ACC112 (cell line): ENCODE results near the gene SOWAHC.
A peak's percentile ranks its signal among the peaks of the same experiment; 100 is the strongest.
"Not testable (repeated sequence)": the region's sequence is repeated elsewhere in the genome, so short reads cannot be mapped to it uniquely, and the experiment has no call there.

ENCODE experiments used
- H2AFZ ChIP-seq: fragments of 200-600 bp; sonication (generic); one replicate; pipeline ENCODE4 v1.6.0; 2017; ENCODE audit warnings: antibody characterized with exemption, low read length; ENCODE audit not compliant: unreplicated experiment
- H3K27ac ChIP-seq: fragments of 200-600 bp; sonication (generic); 2 replicates; pipeline ENCODE4 v1.5.1; 2014; ENCODE audit warnings: low read depth, mild to moderate bottlenecking, antibody characterized with exemption, low read length, moderate library complexity
- H3K27me3 ChIP-seq: fragments of 200-600 bp; sonication (generic); 2 replicates; pipeline ENCODE4 v1.6.1; 2014; ENCODE audit warnings: mild to moderate bottlenecking, antibody characterized with exemption, low read length, moderate library complexity, mixed read lengths; ENCODE audit not compliant: insufficient read depth
- H3K36me3 ChIP-seq: fragments of 200-600 bp; sonication (generic); 2 replicates; pipeline ENCODE4 v1.6.1; 2016; ENCODE audit warnings: mild to moderate bottlenecking, antibody characterized with exemption, low read length, moderate library complexity, mixed read lengths; ENCODE audit not compliant: insufficient read depth
- H3K4me1 ChIP-seq: fragments of 200-600 bp; sonication (generic); one replicate; pipeline ENCODE4 v1.6.1; 2016; ENCODE audit warnings: low read length, mixed read lengths; ENCODE audit not compliant: insufficient read depth, unreplicated experiment, control insufficient read depth
- H3K4me3 ChIP-seq: fragments of 200-600 bp; sonication (generic); 2 replicates; pipeline ENCODE4 v1.5.1; 2014; ENCODE audit warnings: mild to moderate bottlenecking, low read depth, low read length
- H3K79me2 ChIP-seq: fragments of 200-600 bp; sonication (generic); one replicate; pipeline ENCODE4 v1.6.0; 2016; ENCODE audit warnings: low read length; ENCODE audit not compliant: control insufficient read depth, unreplicated experiment, insufficient read depth

The SOWAHC gene

DNA sequence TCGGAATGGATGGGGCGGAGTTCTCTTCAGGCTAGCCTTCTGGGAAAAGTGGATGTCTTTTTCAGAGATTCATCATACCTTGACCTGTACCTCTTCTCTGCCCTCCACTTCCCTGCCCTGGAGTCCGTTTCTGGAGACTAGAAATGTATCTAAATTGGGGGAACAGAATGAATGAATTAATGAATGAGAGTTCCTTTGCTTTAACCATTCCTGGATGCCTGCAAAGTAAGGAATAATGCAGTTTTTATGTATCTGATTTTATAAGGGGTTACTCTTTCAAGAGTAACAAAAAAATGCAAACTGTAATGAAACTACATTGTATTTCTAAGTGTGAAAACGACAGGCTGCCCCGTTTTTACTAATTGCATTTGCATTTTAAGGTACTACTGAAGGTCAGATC lies 2.0 kb downstream of the SOWAHC start:
- Histone ChIP-seq H3K79me2 (peaks cover 41% of the 10 kb centered on the region), H3K36me3 (no peaks in the 10 kb centered on the region), H3K4me3 (peak overlapping the region; percentile 96), H3K27me3 (no peaks in the 10 kb centered on the region), H3K27ac (no peak overlapping the region), H2AFZ (no peak overlapping the region), H3K4me1 (peaks cover 21% of the 10 kb centered on the region)

DNA sequence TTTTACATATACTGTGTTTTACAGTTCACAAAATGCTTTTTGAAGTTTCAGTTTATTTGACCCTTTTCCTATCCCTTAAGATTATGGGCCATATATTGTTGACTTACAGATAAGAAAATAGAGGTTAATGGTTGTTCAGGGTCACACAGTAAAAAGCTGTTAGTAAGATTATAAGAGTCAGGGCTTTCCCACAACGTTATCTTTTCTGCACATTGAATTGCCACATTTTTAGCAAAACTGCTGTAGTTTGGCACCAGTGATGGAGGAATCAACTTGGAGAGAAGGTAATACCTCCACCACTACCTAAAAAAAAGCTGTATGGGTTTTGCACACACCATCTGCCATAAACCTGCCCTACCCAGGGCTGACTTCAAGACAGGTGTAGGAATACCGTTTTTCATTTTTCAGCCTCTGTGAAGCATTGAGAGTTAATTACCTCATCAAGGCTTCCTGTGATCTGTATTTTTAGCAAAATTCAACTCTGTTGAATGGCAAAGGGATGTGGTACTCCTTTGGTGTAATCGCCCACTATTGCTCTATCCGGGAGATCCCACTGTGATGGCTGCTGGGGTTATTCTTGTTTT lies 5.0 kb downstream of the SOWAHC start:
- no peak overlapping the region for H3K4me3 ChIP-seq
- peaks cover 11% of the 10 kb centered on the region for H3K27me3 ChIP-seq
- H3K4me1 ChIP-seq = peaks cover 9% of the 10 kb centered on the region
- no peak overlapping the region for H3K27ac ChIP-seq
- H3K79me2 ChIP-seq = peaks cover 19% of the 10 kb centered on the region
- H3K36me3 ChIP-seq = no peaks in the 10 kb centered on the region
- H2AFZ ChIP-seq = no peak overlapping the region

DNA sequence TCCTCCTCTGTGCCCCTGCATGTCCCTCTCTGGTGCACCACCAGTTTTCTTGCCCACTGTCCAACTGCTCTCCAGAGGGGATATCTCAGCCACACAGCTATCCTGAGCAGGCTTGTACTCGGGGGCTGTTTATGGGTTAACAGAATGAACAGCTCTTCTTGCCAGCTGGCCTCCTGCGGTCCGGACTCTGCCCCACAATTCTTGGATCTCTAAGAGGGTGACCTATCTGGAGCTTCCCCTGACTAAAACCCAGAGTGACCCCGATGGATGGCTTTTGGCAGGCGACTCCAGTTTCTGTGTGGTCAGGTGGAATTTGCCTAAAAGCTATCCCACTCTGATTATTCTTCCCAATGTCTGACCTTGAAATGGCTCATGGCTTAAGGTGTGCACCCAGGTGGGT lies 9.1 kb downstream of the SOWAHC start:
- Histone ChIP-seq H2AFZ (no peak overlapping the region), H3K4me1 (no peaks in the 10 kb centered on the region), H3K27ac (no peak overlapping the region), H3K27me3 (peaks cover 11% of the 10 kb centered on the region), H3K36me3 (no peaks in the 10 kb centered on the region), H3K79me2 (no peaks in the 10 kb centered on the region), H3K4me3 (no peak overlapping the region)

- Histone ChIP-seq H3K4me1 (no peaks in the 10 kb centered on the region), H3K4me3 (no peak overlapping the region), H3K27me3 (peaks cover 11% of the 10 kb centered on the region), H3K79me2 (no peaks in the 10 kb centered on the region), H3K36me3 (no peaks in the 10 kb centered on the region), H3K27ac (no peak overlapping the region), H2AFZ (no peak overlapping the region)
Observed at GRCh38 chr2:109623923-109624322, 9.8 kb downstream of the SOWAHC start.

GRCh38 chr2:109624339-109624738 lies 10.2 kb downstream of the SOWAHC start:
- no peaks in the 10 kb centered on the region for H3K4me1 ChIP-seq
- no peaks in the 10 kb centered on the region for H3K79me2 ChIP-seq
- H3K4me3 ChIP-seq = no peak overlapping the region
- no peak overlapping the region for H3K27ac ChIP-seq
- no peak overlapping the region for H2AFZ ChIP-seq
- peaks cover 11% of the 10 kb centered on the region for H3K27me3 ChIP-seq
- H3K36me3 ChIP-seq = no peaks in the 10 kb centered on the region

- H2AFZ ChIP-seq, H3K79me2 ChIP-seq, H3K4me3 ChIP-seq, H3K4me1 ChIP-seq, H3K27me3 ChIP-seq, H3K36me3 ChIP-seq, H3K27ac ChIP-seq: not testable (repeated sequence)
Observed at GRCh38 chr2:109628321-109628720, 14.2 kb downstream of the SOWAHC start.

DNA sequence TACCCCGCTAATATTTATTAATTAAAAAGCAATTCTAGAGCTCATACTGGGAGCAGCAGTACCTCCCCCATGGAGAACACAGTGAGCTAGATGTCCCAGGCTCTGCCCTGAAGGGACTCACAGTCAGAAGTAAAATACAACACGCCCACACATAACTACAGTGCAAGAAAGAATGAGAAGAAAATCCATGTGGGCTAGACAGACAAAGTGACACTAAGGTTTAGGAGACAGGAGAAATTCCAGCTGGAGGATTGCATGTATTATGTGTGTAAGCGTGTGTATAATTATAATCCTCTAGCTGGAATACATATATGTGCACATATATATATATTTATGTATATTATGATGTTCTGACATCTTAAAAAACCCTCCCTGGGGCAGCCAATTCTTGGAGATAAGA lies 15.7 kb downstream of the SOWAHC start:
- Histone ChIP-seq H3K36me3 (no peaks in the 10 kb centered on the region), H3K4me1 (peaks cover 5% of the 10 kb centered on the region), H2AFZ (no peak overlapping the region), H3K4me3 (no peak overlapping the region), H3K27ac (no peak overlapping the region), H3K27me3 (no peaks in the 10 kb centered on the region), H3K79me2 (no peaks in the 10 kb centered on the region)

DNA sequence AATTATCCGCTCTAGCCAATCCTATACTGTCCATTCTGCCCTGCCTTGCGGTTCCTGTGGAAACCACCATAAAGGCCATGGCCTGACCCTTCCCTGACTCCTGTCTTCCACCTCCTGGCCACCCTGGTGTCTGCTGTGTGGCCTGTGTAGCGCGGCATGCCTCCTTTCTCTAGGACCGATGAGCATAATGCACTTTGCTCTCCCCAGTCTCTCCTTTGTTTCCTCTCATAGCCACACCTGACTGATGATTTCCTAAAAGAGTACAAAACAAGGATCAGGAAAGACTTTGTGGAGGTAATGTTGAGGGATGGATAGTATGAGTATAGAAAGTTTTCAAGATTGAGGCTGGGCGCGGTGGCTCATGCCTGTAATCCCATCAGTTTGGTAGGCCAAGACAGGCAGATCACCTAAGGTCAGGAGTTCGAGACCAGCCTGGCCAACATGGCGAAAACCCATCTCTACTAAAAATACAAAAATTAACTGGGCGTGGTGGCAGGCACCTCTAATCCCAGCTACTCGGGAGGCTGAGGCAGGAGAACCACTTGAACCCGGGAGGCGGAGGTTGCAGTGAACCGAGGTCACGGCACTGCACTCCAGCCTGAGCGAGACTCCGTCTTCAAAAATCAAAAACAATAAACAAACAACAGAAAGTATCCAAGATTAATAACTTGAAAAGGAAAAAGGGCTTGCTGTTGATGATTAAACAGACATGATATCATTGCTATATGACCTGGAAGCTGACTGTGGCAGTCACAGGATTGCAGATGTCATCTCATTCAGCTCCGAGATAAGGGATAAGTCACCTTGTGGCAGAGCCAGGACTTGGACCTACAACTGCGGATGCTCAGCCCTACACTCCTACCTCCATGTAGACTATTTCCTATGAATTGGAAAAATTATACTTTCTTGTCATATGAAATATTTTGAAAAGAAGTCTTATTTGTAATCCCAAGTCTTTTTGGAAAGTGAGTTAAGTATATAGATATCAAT lies 16.6 kb downstream of the SOWAHC start:
- no peak overlapping the region for H3K4me3 ChIP-seq
- H3K79me2 ChIP-seq = no peaks in the 10 kb centered on the region

GRCh38 chr2:109631741-109632140 lies 17.6 kb downstream of the SOWAHC start:
- Histone ChIP-seq H2AFZ (no peak overlapping the region), H3K4me3 (no peak overlapping the region), H3K27me3 (no peaks in the 10 kb centered on the region), H3K36me3 (no peaks in the 10 kb centered on the region), H3K79me2 (no peaks in the 10 kb centered on the region), H3K4me1 (peaks cover 17% of the 10 kb centered on the region), H3K27ac (no peak overlapping the region)

More for the DNA sequence above, 16.6 kb downstream of the SOWAHC start:
- Histone ChIP-seq H3K4me1 (peaks cover 9% of the 10 kb centered on the region), H3K27me3 (no peaks in the 10 kb centered on the region), H3K36me3 (no peaks in the 10 kb centered on the region), H3K27ac (no peak overlapping the region), H2AFZ (no peak overlapping the region)

DNA sequence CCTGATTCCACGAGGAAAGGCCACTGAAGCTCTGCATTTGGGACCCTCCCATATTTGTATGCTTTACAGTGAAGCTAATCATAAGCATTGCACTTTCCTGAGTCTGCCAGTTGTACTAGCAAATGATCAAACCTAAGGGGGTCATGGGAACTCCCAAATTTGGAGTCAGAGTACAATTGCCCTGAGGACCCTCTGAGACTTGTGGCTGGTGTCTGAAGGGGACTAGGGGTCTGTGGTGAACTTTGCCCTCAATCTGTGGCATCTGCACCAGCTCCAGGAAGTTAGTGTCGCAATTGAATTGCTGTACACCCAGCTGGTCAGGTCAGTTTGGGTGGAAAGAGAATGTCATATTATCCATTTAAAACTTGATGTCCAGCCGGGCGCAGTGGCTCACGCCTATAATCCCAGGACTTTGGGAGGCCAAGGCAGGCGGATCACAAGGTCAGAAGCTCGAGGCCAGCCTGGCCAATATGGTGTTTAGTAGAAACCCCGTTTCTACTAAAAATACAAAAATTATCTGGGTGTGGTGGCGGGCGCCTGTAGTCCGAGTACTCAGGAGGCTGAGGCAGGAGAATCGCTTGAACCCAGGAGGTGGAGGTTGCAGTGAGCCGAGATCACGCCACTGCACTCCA lies 18.1 kb downstream of the SOWAHC start:
- Histone ChIP-seq H3K4me3 (no peak overlapping the region), H3K36me3 (no peaks in the 10 kb centered on the region), H3K79me2 (no peaks in the 10 kb centered on the region)

More for the DNA sequence above, 18.1 kb downstream of the SOWAHC start:
- Histone ChIP-seq H3K27ac (no peak overlapping the region), H3K27me3 (no peaks in the 10 kb centered on the region), H2AFZ (no peak overlapping the region), H3K4me1 (peaks cover 18% of the 10 kb centered on the region)
